Skeletal muscle tissue (tissue), 4 donors: ENCODE data around the gene C16orf54. TPM values are rescaled to one million over a fixed set of nuclear protein-coding genes. Genes with fewer than 3 reads are reported as not detected.
"Not testable (repeated sequence)": the region's sequence is repeated elsewhere in the genome, so short reads cannot be mapped to it uniquely, and the experiment has no call there.

ENCODE experiments used
- H3K27ac ChIP-seq: one replicate; pipeline ENCODE4 v1.7.0; 2013; ENCODE audit warnings: mild to moderate bottlenecking, low read depth, low read length, inconsistent platforms
- H3K27me3 ChIP-seq, 3 donors: one replicate each; pipeline ENCODE4 v1.7.0; 2013; ENCODE audit warnings: low read length in 3 of 3; ENCODE audit not compliant: control insufficient read depth in 3 of 3, insufficient read depth in 3 of 3
- H3K36me3 ChIP-seq, 3 donors: one replicate each; pipeline ENCODE4 v1.7.0; 2013; ENCODE audit warnings: low read length in 3 of 3; ENCODE audit not compliant: control insufficient read depth in 3 of 3, insufficient read depth in 3 of 3
- H3K4me1 ChIP-seq, 3 donors: one replicate each; pipeline ENCODE4 v1.7.0; 2013; ENCODE audit warnings: low read length in 3 of 3, mild to moderate bottlenecking in 3 of 3; ENCODE audit not compliant: control insufficient read depth in 3 of 3, insufficient read depth in 3 of 3
- H3K4me3 ChIP-seq, 3 donors: one replicate each; pipeline ENCODE4 v1.7.0; 2013; ENCODE audit warnings: low read length in 3 of 3
- H3K9ac ChIP-seq, 3 donors: one replicate each; pipeline ENCODE4 v1.7.0; 2013; ENCODE audit warnings: low read length in 3 of 3, mild to moderate bottlenecking in 3 of 3, moderate library complexity in 2 of 3, low read depth in 1 of 3
- H3K9me3 ChIP-seq, 3 donors: one replicate each; pipeline ENCODE4 v1.7.0; 2013; ENCODE audit warnings: low read length in 3 of 3; ENCODE audit not compliant: control insufficient read depth in 3 of 3
- total RNA-seq: library from RNA; depleted of rRNA; stranded (reverse); fragments of >200 nt; gene quantifications from one replicate; pipeline ENCODE4 v1.2.3, GENCODE V29; 2014
- donor health status: Osteomylitis.

The C16orf54 gene
- total RNA-seq, 1 donor from 2014 or later = 1.0 TPM

DNA sequence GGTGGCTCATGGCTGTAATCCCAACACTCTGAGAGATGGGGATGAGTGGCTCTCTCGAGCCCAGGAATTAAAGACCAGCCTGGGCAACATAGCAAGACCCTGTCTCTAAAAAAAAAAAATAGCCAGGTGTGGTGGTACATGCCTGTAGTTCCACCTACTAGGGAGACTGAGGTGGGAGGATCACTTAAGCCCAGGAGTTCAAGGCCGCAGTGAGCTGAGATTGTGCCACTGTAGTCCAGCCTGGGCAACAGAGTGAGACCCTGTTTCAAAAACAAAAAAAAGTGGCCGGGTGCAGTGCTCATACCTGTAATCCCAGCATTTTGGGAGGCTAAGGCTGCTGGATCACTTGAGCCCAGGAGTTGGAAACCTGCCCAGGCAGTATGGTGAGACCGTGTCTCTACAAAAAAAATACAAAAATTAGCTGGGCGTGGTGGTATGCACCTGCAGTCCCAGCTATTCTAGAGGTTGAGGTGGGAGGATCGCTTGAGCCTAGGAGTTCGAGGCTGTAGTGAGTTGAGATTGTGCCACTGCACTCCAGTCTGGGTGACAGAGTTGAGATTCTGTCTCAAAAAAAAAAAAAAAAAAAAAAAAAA, 3.0 kb downstream of the C16orf54 start:
- no peaks in the 10 kb centered on the region for H3K9me3 ChIP-seq
- no peaks in the 10 kb centered on the region for H3K36me3 ChIP-seq
- no peak overlapping the region for H3K27ac ChIP-seq
- no peaks in the 10 kb centered on the region for H3K4me1 ChIP-seq
- no peak overlapping the region for H3K4me3 ChIP-seq
- H3K9ac ChIP-seq = no peak overlapping the region
- H3K27me3 ChIP-seq = peaks cover 0 to 6% (median 0%) of the 10 kb centered on the region in 3 donors

- H3K4me3 ChIP-seq, H3K9ac ChIP-seq, H3K9me3 ChIP-seq, H3K36me3 ChIP-seq, H3K27ac ChIP-seq, H3K4me1 ChIP-seq: not testable (repeated sequence)
- H3K27me3 ChIP-seq = peaks cover 0 to 11% (median 0%) of the 10 kb centered on the region in 3 donors
These were observed 5.2 kb downstream of the C16orf54 start for GRCh38 chr16:29740630-29741015.

GRCh38 chr16:29739927-29740629, 5.7 kb downstream of the C16orf54 start:
- H3K27me3 ChIP-seq = peaks cover 0 to 11% (median 0%) of the 10 kb centered on the region in 3 donors
- not testable (repeated sequence) for H3K9me3 ChIP-seq, H3K9ac ChIP-seq, H3K4me3 ChIP-seq, H3K36me3 ChIP-seq, H3K4me1 ChIP-seq, H3K27ac ChIP-seq

DNA sequence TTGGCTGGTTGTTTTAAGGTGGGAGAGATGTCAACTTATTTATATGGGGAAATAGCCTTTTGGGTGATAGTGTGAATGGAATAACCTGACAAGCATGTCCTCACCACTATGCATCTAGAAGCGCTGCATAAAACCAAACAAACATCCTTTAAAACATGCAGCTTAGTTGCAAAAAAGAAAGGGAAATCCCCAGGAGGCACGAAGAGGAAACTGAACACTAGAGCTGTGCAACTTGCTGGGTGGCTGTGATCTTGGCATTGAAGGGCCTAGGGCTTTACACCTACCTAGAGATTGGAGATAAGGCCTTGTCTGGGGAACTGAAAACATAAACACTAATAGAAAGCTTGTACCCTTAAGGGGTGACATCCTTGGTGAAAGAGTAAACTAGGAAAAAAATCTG, 7.3 kb downstream of the C16orf54 start:
- H3K27ac ChIP-seq = no peak overlapping the region
- no peaks in the 10 kb centered on the region for H3K9me3 ChIP-seq
- no peaks in the 10 kb centered on the region for H3K4me1 ChIP-seq
- H3K27me3 ChIP-seq = peaks cover 0 to 11% (median 4%) of the 10 kb centered on the region in 3 donors
- no peak overlapping the region for H3K9ac ChIP-seq
- no peaks in the 10 kb centered on the region for H3K36me3 ChIP-seq
- no peak overlapping the region for H3K4me3 ChIP-seq

- H3K36me3 ChIP-seq = no peaks in the 10 kb centered on the region
- peaks cover 0 to 11% (median 4%) of the 10 kb centered on the region in 3 donors for H3K27me3 ChIP-seq
- no peaks in the 10 kb centered on the region for H3K9me3 ChIP-seq
- H3K27ac ChIP-seq = no peak overlapping the region
- no peaks in the 10 kb centered on the region for H3K4me1 ChIP-seq
- H3K4me3 ChIP-seq = no peak overlapping the region
- H3K9ac ChIP-seq = no peak overlapping the region
These were observed 8.1 kb downstream of the C16orf54 start for GRCh38 chr16:29737713-29738112.

- H3K9ac ChIP-seq = no peak overlapping the region
- H3K27me3 ChIP-seq = peaks cover 0 to 10% (median 4%) of the 10 kb centered on the region in 3 donors
- H3K4me1 ChIP-seq = no peaks in the 10 kb centered on the region
- H3K27ac ChIP-seq = no peak overlapping the region
- no peaks in the 10 kb centered on the region for H3K36me3 ChIP-seq
- no peaks in the 10 kb centered on the region for H3K9me3 ChIP-seq
- no peak overlapping the region for H3K4me3 ChIP-seq
These were observed 9.0 kb downstream of the C16orf54 start for GRCh38 chr16:29736764-29737163.

- H3K9ac ChIP-seq = no peak overlapping the region
- peaks cover 0 to 5% (median 4%) of the 10 kb centered on the region in 3 donors for H3K27me3 ChIP-seq
- H3K36me3 ChIP-seq = no peaks in the 10 kb centered on the region
- no peaks in the 10 kb centered on the region for H3K4me1 ChIP-seq
- no peaks in the 10 kb centered on the region for H3K9me3 ChIP-seq
- no peak overlapping the region for H3K27ac ChIP-seq
- H3K4me3 ChIP-seq = no peak overlapping the region
These were observed 9.7 kb downstream of the C16orf54 start for GRCh38 chr16:29736112-29736511.

- no peaks in the 10 kb centered on the region for H3K36me3 ChIP-seq
- H3K9ac ChIP-seq = no peak overlapping the region
- H3K27ac ChIP-seq = no peak overlapping the region
- no peaks in the 10 kb centered on the region for H3K9me3 ChIP-seq
- H3K4me3 ChIP-seq = no peak overlapping the region
- no peaks in the 10 kb centered on the region for H3K4me1 ChIP-seq
- H3K27me3 ChIP-seq = peaks cover 0 to 5% (median 4%) of the 10 kb centered on the region in 3 donors
These were observed 11.0 kb downstream of the C16orf54 start for GRCh38 chr16:29734786-29735185.

- H3K4me3 ChIP-seq, H3K36me3 ChIP-seq, H3K27ac ChIP-seq, H3K9ac ChIP-seq, H3K9me3 ChIP-seq, H3K4me1 ChIP-seq, H3K27me3 ChIP-seq: not testable (repeated sequence)
These were observed 13.8 kb downstream of the C16orf54 start for GRCh38 chr16:29731768-29732601.

DNA sequence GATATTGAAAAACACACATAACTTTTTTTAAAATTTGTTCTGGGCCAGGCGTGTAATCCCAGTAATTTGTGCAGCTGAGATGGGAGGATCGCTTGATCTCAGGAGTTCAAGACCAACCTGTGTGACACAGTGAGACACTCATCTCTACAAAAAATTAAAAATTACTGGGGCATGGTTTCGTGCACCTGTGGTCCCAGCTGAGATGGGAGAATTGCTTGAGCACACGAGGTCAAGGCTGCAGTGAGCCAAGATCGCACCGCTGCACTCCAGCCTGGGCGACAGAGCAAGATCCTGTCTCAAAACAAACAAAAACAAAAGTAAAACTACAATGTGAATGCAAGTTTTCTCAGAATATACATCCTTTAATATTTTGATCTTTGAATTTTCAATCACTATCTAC, 15.1 kb downstream of the C16orf54 start:
- no peak overlapping the region for H3K9ac ChIP-seq
- H3K9me3 ChIP-seq = no peaks in the 10 kb centered on the region
- no peak overlapping the region for H3K4me3 ChIP-seq
- no peaks in the 10 kb centered on the region for H3K4me1 ChIP-seq
- no peak overlapping the region for H3K27ac ChIP-seq
- no peaks in the 10 kb centered on the region for H3K36me3 ChIP-seq
- peaks cover 0 to 4% (median 0%) of the 10 kb centered on the region in 3 donors for H3K27me3 ChIP-seq
